Astrocyte of the spinal cord (primary cell): ENCODE measurements around the gene GCN1.

Experiments
- DNase-seq: peaks from one replicate; pipeline ENCODE4 v3.0.0; 2011; ENCODE audit warnings: low read depth, low spot score
- H3K4me3 ChIP-seq: 2 replicates; pipeline ENCODE4 v1.5.1; 2011; ENCODE audit warnings: low read depth, mild to moderate bottlenecking, low read length, moderate library complexity
- CTCF ChIP-seq: IDR thresholded peaks from 2 replicates; pipeline ENCODE4 v1.5.1; 2012; ENCODE audit warnings: low read depth, mild to moderate bottlenecking, low read length, inconsistent platforms
- in situ Hi-C: cut with HindIII; loops from 2 replicates; pipeline ENCODE4 v1.10.0; 2017; ENCODE audit warnings: low sequenced_read_pairs

Gene GCN1

GRCh38 chr12:120094485-120094884 is 100.0 kb downstream of the GCN1 start:
- in situ Hi-C loops = no loop called here
- H3K4me3 ChIP-seq = no peak overlapping the region
- no peak for TF ChIP-seq CTCF
- no peak for DNase-seq

GRCh38 chr12:120093592-120094355 is 100.7 kb downstream of the GCN1 start:
- in situ Hi-C loops = no loop called here

GRCh38 chr12:120093336-120093591 is 101.3 kb downstream of the GCN1 start:
- DNase-seq = no peak
- in situ Hi-C loops = no loop called here
- no peak overlapping the region for H3K4me3 ChIP-seq
- no peak for TF ChIP-seq CTCF

More at GRCh38 chr12:120093592-120094355, 100.7 kb downstream of the GCN1 start:
- no peak for TF ChIP-seq CTCF
- DNase-seq = no peak
- no peak overlapping the region for H3K4me3 ChIP-seq

- TF ChIP-seq CTCF = no peak
- DNase-seq = no peak
- in situ Hi-C loops = no loop called here
- H3K4me3 ChIP-seq = no peak overlapping the region
These were observed 101.8 kb downstream of the GCN1 start for GRCh38 chr12:120092551-120093335.

GRCh38 chr12:120091371-120092090 is 103.0 kb downstream of the GCN1 start:
- in situ Hi-C loops = no loop called here
- no peak for TF ChIP-seq CTCF
- no peak overlapping the region for H3K4me3 ChIP-seq
- DNase-seq = no peak

- no peak for TF ChIP-seq CTCF
- no peak overlapping the region for H3K4me3 ChIP-seq
- no peak for DNase-seq
- in situ Hi-C loops = no loop called here
These were observed 103.8 kb downstream of the GCN1 start for GRCh38 chr12:120090626-120091295.
